HPDE6-E6E7 (cell line): ENCODE results near the gene RPL11.
"Not testable (repeated sequence)": the region's sequence is repeated elsewhere in the genome, so short reads cannot be mapped to it uniquely, and the experiment has no call there.

Experiments
- DNase-seq: peaks from one replicate; pipeline ENCODE4 v3.0.0; 2011; ENCODE audit warnings: missing footprints; ENCODE audit errors: extremely low spot score

The RPL11 gene

GRCh38 chr1:23732363-23733224 lies 41.0 kb downstream of the RPL11 start:
- DNase-seq = no peak

GRCh38 chr1:23733281-23733680 lies 41.7 kb downstream of the RPL11 start:
- DNase-seq = not testable (repeated sequence)

- DNase-seq = no peak
Measured at GRCh38 chr1:23736437-23737134, 45.0 kb downstream of the RPL11 start.

GRCh38 chr1:23741609-23742008 lies 50.0 kb downstream of the RPL11 start:
- no peak for DNase-seq

- no peak for DNase-seq
Measured at GRCh38 chr1:23742670-23743286, 51.2 kb downstream of the RPL11 start.

GRCh38 chr1:23743287-23744152 lies 51.9 kb downstream of the RPL11 start, which contains the start of gene ELOA:
TSS of gene ELOA (plus strand) at chr1:23743471. CDS start at chr1:23743504, 33 bp downstream.
- peak; percentile 62 for DNase-seq

GRCh38 chr1:23745515-23745914 lies 53.9 kb downstream of the RPL11 start:
- peak; percentile 54 for DNase-seq
